ENCODE results near the gene GPR107. TPM values are rescaled to one million over a fixed set of nuclear protein-coding genes. Genes with fewer than 3 reads are reported as not detected.
"Not testable (repeated sequence)": the region's sequence is repeated elsewhere in the genome, so short reads cannot be mapped to it uniquely, and the experiment has no call there.

Gene GPR107
- total RNA-seq, result 29.4 and 33.5 TPM in 2 replicates

- Histone ChIP-seq H3K27me3 (ENCODE audit: control insufficient read depth, insufficient read depth, low read length) (no peaks in the 10 kb centered on the region), H3K36me3 (ENCODE audit: control insufficient read depth, insufficient read depth, low read length) (peaks cover 1% of the 10 kb centered on the region), H3K4me3 (ENCODE audit: low read depth, low read length) (peak within 1 kb of the TSS; percentile 86)
- DNase-seq (ENCODE audit: low read depth), result no peak
- TF ChIP-seq, protein P1, sequence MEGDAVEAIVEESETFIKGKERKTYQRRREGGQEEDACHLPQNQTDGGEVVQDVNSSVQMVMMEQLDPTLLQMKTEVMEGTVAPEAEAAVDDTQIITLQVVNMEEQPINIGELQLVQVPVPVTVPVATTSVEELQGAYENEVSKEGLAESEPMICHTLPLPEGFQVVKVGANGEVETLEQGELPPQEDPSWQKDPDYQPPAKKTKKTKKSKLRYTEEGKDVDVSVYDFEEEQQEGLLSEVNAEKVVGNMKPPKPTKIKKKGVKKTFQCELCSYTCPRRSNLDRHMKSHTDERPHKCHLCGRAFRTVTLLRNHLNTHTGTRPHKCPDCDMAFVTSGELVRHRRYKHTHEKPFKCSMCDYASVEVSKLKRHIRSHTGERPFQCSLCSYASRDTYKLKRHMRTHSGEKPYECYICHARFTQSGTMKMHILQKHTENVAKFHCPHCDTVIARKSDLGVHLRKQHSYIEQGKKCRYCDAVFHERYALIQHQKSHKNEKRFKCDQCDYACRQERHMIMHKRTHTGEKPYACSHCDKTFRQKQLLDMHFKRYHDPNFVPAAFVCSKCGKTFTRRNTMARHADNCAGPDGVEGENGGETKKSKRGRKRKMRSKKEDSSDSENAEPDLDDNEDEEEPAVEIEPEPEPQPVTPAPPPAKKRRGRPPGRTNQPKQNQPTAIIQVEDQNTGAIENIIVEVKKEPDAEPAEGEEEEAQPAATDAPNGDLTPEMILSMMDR (IDR thresholded peaks at IDR 0.05; ENCODE audit: insufficient read depth, low read length, poor library complexity, severe bottlenecking), result no peak
These were observed at the start of gene GPR107 for GRCh38 chr9:130053504-130054324. TSS of gene GPR107 (plus strand) at chr9:130053906. CDS start at chr9:130053933, 27 bp downstream.

DNA sequence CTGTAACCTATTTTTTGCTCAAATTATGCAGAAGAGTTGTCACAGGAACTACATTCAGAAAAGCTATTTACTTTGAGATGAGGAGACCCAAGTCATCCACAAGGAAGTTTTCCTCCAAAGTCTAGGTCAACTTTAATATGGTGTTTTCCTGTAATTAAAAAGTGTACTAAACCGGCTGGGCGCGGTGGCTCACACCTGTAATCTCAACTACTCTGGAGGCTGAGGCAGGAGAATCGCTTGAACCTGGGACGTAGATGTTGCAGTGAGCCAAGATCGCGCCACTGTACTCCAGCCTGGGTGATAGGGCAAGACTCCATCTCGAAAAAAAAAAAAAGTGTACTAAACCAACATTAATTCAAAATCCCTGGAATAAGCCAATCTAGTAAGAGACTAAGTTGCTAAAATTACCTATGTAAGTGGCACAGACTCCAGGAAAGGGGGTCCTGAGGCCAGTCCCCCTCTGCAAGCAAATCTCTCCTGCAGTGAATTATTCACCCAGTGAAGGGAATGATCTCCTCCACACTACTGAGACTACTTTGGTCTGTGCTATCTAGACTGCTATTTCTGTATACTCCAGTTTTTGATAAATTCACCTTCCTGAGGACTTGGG lies 49.7 kb upstream of the GPR107 start:
- no peak for DNase-seq (ENCODE audit: low read depth)
- no peaks in the 10 kb centered on the region for H3K27me3 ChIP-seq (ENCODE audit: control insufficient read depth, insufficient read depth, low read length)
- TF ChIP-seq, protein P1 (IDR thresholded peaks at IDR 0.05; ENCODE audit: insufficient read depth, low read length, poor library complexity, severe bottlenecking), result no peak
- H3K36me3 ChIP-seq (ENCODE audit: control insufficient read depth, insufficient read depth, low read length), result no peaks in the 10 kb centered on the region
- H3K4me3 ChIP-seq (ENCODE audit: low read depth, low read length), result no peak overlapping the region

DNA sequence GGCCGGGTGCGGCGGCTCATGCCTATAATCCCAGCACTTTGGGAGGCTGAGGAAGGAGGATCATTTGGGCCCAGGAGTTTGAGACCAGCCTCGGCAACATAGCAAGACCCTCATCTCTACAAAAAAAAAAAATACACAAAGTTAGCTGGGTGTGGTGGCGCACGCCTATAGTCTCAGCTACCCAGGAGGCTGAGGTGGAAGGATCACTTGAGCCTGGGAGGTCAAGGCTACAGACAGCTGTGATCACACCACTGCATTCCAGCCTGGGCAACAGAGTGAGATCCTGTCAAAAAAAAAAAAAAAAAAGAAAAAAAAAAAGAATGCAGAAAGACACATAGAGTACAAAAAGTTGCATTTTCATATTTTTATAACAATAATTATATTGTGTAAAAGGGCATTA lies 46.8 kb upstream of the GPR107 start:
- not testable (repeated sequence) for H3K36me3 ChIP-seq (ENCODE audit: control insufficient read depth, insufficient read depth, low read length); DNase-seq (ENCODE audit: low read depth); H3K27me3 ChIP-seq (ENCODE audit: control insufficient read depth, insufficient read depth, low read length); H3K4me3 ChIP-seq (ENCODE audit: low read depth, low read length)

- Histone ChIP-seq H3K36me3 (ENCODE audit: control insufficient read depth, insufficient read depth, low read length) (no peaks in the 10 kb centered on the region), H3K4me3 (ENCODE audit: low read depth, low read length) (no peak overlapping the region)
- no peak for DNase-seq (ENCODE audit: low read depth)
These were observed 45.2 kb upstream of the GPR107 start for GRCh38 chr9:130008538-130008937.

DNA sequence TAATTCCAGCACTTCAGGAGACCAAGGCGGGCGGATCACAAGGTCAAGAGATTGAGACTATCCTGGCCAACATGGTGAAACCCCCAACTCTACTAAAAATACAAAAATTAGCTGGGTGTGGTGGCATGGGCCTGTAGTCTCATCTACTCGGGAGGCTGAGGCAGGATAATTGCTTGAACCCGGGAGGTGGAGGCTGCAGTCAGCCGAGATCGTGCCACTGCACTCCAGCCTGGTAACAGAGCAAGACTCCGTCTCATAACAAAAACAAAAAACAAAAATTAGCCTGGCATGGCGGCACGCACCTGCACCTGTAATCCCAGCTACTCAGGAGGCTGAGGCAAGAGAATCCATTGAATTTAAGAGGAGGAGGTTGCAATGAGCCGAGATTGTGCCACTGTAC lies 44.2 kb upstream of the GPR107 start:
- H3K36me3 ChIP-seq (ENCODE audit: control insufficient read depth, insufficient read depth, low read length); H3K27me3 ChIP-seq (ENCODE audit: control insufficient read depth, insufficient read depth, low read length); DNase-seq (ENCODE audit: low read depth); H3K4me3 ChIP-seq (ENCODE audit: low read depth, low read length): not testable (repeated sequence)

More at GRCh38 chr9:130008538-130008937, 45.2 kb upstream of the GPR107 start:
- TF ChIP-seq, protein P1 (IDR thresholded peaks at IDR 0.05; ENCODE audit: insufficient read depth, low read length, poor library complexity, severe bottlenecking), result no peak
- H3K27me3 ChIP-seq (ENCODE audit: control insufficient read depth, insufficient read depth, low read length), result no peaks in the 10 kb centered on the region

- TF ChIP-seq, protein P1 (IDR thresholded peaks at IDR 0.05; ENCODE audit: insufficient read depth, low read length, poor library complexity, severe bottlenecking), result no peak
- DNase-seq (ENCODE audit: low read depth), result no peak
- no peak overlapping the region for H3K4me3 ChIP-seq (ENCODE audit: low read depth, low read length)
- H3K36me3 ChIP-seq (ENCODE audit: control insufficient read depth, insufficient read depth, low read length), result no peaks in the 10 kb centered on the region
- no peaks in the 10 kb centered on the region for H3K27me3 ChIP-seq (ENCODE audit: control insufficient read depth, insufficient read depth, low read length)
These were observed 43.3 kb upstream of the GPR107 start for GRCh38 chr9:130010151-130010988.

Measured in kidney epithelial cell (primary cell).